ENCODE results near the gene DNASE1L3. TPM values are rescaled to one million over a fixed set of nuclear protein-coding genes. Genes with fewer than 3 reads are reported as not detected.

The DNASE1L3 gene
- not detected in 2 replicates for total RNA-seq

DNA sequence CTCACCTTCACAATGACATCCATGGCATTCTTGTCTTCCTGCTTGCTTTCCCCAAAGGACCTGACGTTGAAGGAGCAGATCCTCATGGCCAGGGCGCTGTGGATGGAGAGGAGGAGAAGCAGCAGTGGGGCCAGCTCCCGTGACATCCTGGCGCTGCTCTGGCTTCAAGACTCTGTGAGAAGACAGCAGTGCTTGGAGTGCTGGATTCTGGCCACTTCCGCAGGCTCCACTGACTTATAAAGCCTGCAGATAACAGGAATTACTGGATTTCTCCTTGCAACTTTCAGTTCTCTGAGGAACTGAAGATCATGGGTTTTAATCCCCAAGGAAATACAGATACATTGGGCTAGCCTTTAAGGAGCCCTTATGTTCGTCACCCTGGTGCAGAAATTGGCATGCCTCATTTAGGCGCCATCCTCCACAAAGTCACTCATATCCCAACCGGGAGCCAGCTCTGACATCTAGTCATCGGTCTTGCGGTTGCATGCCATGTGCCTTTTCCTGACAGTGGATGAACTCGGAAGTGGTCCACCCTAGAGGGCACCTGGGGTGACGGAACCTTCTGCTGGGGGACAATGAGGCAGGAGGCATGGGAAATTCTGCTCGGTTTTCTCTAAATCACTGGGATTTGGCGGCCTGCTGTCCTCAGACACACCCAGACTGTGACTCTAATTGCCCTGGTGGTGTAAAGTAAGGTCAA lies at the start of gene DNASE1L3:
TSS of gene DNASE1L3 (minus strand) at position 212 of the 700 bp plus-strand sequence. CDS start at position 146, 66 bp downstream.
- H3K4me3 ChIP-seq (ENCODE audit: low read depth, low read length) = no peak within 1 kb of the TSS
- peak; percentile 34 for DNase-seq (ENCODE audit: low read depth)
- TF ChIP-seq, protein P1, sequence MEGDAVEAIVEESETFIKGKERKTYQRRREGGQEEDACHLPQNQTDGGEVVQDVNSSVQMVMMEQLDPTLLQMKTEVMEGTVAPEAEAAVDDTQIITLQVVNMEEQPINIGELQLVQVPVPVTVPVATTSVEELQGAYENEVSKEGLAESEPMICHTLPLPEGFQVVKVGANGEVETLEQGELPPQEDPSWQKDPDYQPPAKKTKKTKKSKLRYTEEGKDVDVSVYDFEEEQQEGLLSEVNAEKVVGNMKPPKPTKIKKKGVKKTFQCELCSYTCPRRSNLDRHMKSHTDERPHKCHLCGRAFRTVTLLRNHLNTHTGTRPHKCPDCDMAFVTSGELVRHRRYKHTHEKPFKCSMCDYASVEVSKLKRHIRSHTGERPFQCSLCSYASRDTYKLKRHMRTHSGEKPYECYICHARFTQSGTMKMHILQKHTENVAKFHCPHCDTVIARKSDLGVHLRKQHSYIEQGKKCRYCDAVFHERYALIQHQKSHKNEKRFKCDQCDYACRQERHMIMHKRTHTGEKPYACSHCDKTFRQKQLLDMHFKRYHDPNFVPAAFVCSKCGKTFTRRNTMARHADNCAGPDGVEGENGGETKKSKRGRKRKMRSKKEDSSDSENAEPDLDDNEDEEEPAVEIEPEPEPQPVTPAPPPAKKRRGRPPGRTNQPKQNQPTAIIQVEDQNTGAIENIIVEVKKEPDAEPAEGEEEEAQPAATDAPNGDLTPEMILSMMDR (IDR thresholded peaks at IDR 0.05; ENCODE audit: insufficient read depth, low read depth, low read length) = no peak

- TF ChIP-seq, protein P1 (IDR thresholded peaks at IDR 0.05; ENCODE audit: insufficient read depth, low read depth, low read length) = no peak
- no peak overlapping the region for H3K4me3 ChIP-seq (ENCODE audit: low read depth, low read length)
- DNase-seq (ENCODE audit: low read depth) = peak; percentile 55
Measured at GRCh38 chr3:58260261-58260731, 49.5 kb upstream of the DNASE1L3 start.

- TF ChIP-seq, protein P1 (IDR thresholded peaks at IDR 0.05; ENCODE audit: insufficient read depth, low read depth, low read length) = no peak
- DNase-seq (ENCODE audit: low read depth) = no peak
Measured at GRCh38 chr3:58258392-58259055, 47.8 kb upstream of the DNASE1L3 start.

DNA sequence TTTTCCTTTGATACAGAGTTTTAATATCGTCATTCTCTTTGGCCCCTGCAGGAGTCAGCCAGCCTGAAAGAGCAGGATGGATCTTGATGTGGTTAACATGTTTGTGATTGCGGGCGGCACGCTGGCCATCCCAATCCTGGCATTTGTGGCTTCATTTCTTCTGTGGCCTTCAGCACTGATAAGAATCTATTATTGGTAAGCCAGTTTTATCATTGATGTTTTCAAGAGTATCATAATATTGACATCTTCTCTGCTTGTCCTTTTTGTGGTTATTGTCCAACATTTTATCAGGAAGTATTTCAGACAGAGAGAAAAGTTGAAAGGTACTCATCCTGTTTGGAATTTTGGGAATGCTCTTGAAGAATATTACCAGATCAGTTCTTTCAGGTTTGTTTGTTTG lies 45.7 kb upstream of the DNASE1L3 start:
- DNase-seq (ENCODE audit: low read depth) = no peak
- H3K4me3 ChIP-seq (ENCODE audit: low read depth, low read length) = no peak overlapping the region
- TF ChIP-seq, protein P1 (IDR thresholded peaks at IDR 0.05; ENCODE audit: insufficient read depth, low read depth, low read length) = no peak

More at GRCh38 chr3:58258392-58259055, 47.8 kb upstream of the DNASE1L3 start:
- no peak overlapping the region for H3K4me3 ChIP-seq (ENCODE audit: low read depth, low read length)

GRCh38 chr3:58256061-58256460 lies 45.3 kb upstream of the DNASE1L3 start:
- H3K4me3 ChIP-seq (ENCODE audit: low read depth, low read length) = no peak overlapping the region
- TF ChIP-seq, protein P1 (IDR thresholded peaks at IDR 0.05; ENCODE audit: insufficient read depth, low read depth, low read length) = no peak
- no peak for DNase-seq (ENCODE audit: low read depth)

GRCh38 chr3:58254144-58254543 lies 43.4 kb upstream of the DNASE1L3 start:
- TF ChIP-seq, protein P1 (IDR thresholded peaks at IDR 0.05; ENCODE audit: insufficient read depth, low read depth, low read length) = no peak
- no peak for DNase-seq (ENCODE audit: low read depth)
- no peak overlapping the region for H3K4me3 ChIP-seq (ENCODE audit: low read depth, low read length)
